H9 (cell line): ENCODE data around the gene ENKD1. TPM values are rescaled to one million over a fixed set of nuclear protein-coding genes. Genes with fewer than 3 reads are reported as not detected.
A peak's percentile ranks its signal among the peaks of the same experiment; 100 is the strongest.

Experiments
- DNase-seq: peaks from one replicate; pipeline ENCODE4 v3.0.0-alpha.2; 2017
- H2AFZ ChIP-seq: one replicate; pipeline ENCODE4 v1.6.1; 2013; ENCODE audit warnings: mild to moderate bottlenecking, low read length, control low read depth, moderate library complexity
- H2AK5ac ChIP-seq: 2 replicates; pipeline ENCODE4 v1.6.1; 2013; ENCODE audit warnings: low read length, control low read depth, mixed read lengths; ENCODE audit not compliant: insufficient read length
- H2BK120ac ChIP-seq: one replicate; pipeline ENCODE4 v1.6.1; 2013; ENCODE audit warnings: low read depth, mild to moderate bottlenecking, low read length, control low read depth, inconsistent platforms; ENCODE audit not compliant: poor library complexity, severe bottlenecking
- H2BK12ac ChIP-seq: 2 replicates; pipeline ENCODE4 v1.6.1; 2013; ENCODE audit warnings: low read length, control low read depth, mixed read lengths, low read depth; ENCODE audit not compliant: insufficient read length
- H2BK15ac ChIP-seq: 2 replicates; pipeline ENCODE4 v1.6.1; 2013; ENCODE audit warnings: low read depth, low read length, control low read depth
- H2BK20ac ChIP-seq: one replicate; pipeline ENCODE4 v1.6.1; 2013; ENCODE audit warnings: low read depth, mild to moderate bottlenecking, low read length, control low read depth, inconsistent platforms; ENCODE audit not compliant: poor library complexity, severe bottlenecking
- H2BK5ac ChIP-seq: 2 replicates; pipeline ENCODE4 v1.6.1; 2013; ENCODE audit warnings: low read length, control low read depth, mixed read lengths; ENCODE audit not compliant: insufficient read length
- H3K14ac ChIP-seq: 2 replicates; pipeline ENCODE4 v1.6.1; 2013; ENCODE audit warnings: low read length, control low read depth; ENCODE audit not compliant: insufficient read depth
- H3K18ac ChIP-seq: 2 replicates; pipeline ENCODE4 v1.6.1; 2013; ENCODE audit warnings: low read depth, mild to moderate bottlenecking, mixed read lengths, low read length, control low read depth; ENCODE audit not compliant: insufficient read length
- H3K23ac ChIP-seq: 2 replicates; pipeline ENCODE4 v1.6.1; 2013; ENCODE audit warnings: low read length, control low read depth, mixed read lengths, low read depth; ENCODE audit not compliant: insufficient read length
- H3K23me2 ChIP-seq: 2 replicates; pipeline ENCODE4 v1.6.1; 2013; ENCODE audit warnings: low read depth, mild to moderate bottlenecking, mixed read lengths, low read length, control low read depth; ENCODE audit not compliant: insufficient read length, poor library complexity, severe bottlenecking
- H3K27ac ChIP-seq: 2 replicates; pipeline ENCODE4 v1.5.1; 2013; ENCODE audit warnings: low read length, control low read depth, mixed read lengths, low read depth; ENCODE audit not compliant: insufficient read length
- H3K27me3 ChIP-seq: 2 replicates; pipeline ENCODE4 v1.6.1; 2013; ENCODE audit warnings: low read length, control low read depth, inconsistent platforms; ENCODE audit not compliant: insufficient read depth
- H3K4ac ChIP-seq: 2 replicates; pipeline ENCODE4 v1.6.1; 2013; ENCODE audit warnings: low read depth, mild to moderate bottlenecking, control low read depth, inconsistent platforms, low read length, moderate library complexity
- H3K4me1 ChIP-seq: 2 replicates; pipeline ENCODE4 v1.6.1; 2013; ENCODE audit warnings: low read length, control low read depth, inconsistent platforms; ENCODE audit not compliant: insufficient read depth
- H3K4me2 ChIP-seq: 2 replicates; pipeline ENCODE4 v1.6.1; 2013; ENCODE audit warnings: low read length, control low read depth, mixed read lengths; ENCODE audit not compliant: insufficient read length, insufficient read depth
- H3K56ac ChIP-seq: 2 replicates; pipeline ENCODE4 v1.6.1; 2013; ENCODE audit warnings: low read depth, mild to moderate bottlenecking, mixed read lengths, low read length, control low read depth; ENCODE audit not compliant: insufficient read length
- H3K79me1 ChIP-seq: 2 replicates; pipeline ENCODE4 v1.6.1; 2013; ENCODE audit warnings: low read depth, mild to moderate bottlenecking, moderate library complexity, low read length, control low read depth, inconsistent platforms; ENCODE audit not compliant: insufficient read depth, poor library complexity, severe bottlenecking
- H3K79me2 ChIP-seq: 2 replicates; pipeline ENCODE4 v1.6.1; 2013; ENCODE audit warnings: low read length, control low read depth, inconsistent platforms; ENCODE audit not compliant: insufficient read depth
- H3K9ac ChIP-seq: 2 replicates; pipeline ENCODE4 v1.6.1; 2013; ENCODE audit warnings: low read length, control low read depth, mixed read lengths; ENCODE audit not compliant: insufficient read length; ENCODE audit errors: extremely low read depth
- H3K9me3 ChIP-seq: one replicate; pipeline ENCODE4 v1.6.1; 2013; ENCODE audit warnings: low read depth, low read length, inconsistent platforms; ENCODE audit not compliant: control insufficient read depth
- H3T11ph ChIP-seq: one replicate; pipeline ENCODE4 v1.6.1; 2013; ENCODE audit warnings: mild to moderate bottlenecking, low read length, control low read depth, inconsistent platforms
- H4K20me1 ChIP-seq: one replicate; pipeline ENCODE4 v1.6.1; 2013; ENCODE audit not compliant: control insufficient read depth, insufficient read length, insufficient read depth
- H4K5ac ChIP-seq: 2 replicates; pipeline ENCODE4 v1.6.1; 2013; ENCODE audit warnings: low read depth, mild to moderate bottlenecking, mixed read lengths, low read length, control low read depth; ENCODE audit not compliant: insufficient read length
- H4K8ac ChIP-seq: replicated peaks from 2 replicates; pipeline ENCODE4 v1.6.1; 2013; ENCODE audit warnings: low read length, control low read depth, mixed read lengths, low read depth; ENCODE audit not compliant: insufficient read length
- H4K91ac ChIP-seq: 2 replicates; pipeline ENCODE4 v1.6.1; 2013; ENCODE audit warnings: low read depth, mild to moderate bottlenecking, moderate library complexity, mixed read lengths, low read length, control low read depth; ENCODE audit not compliant: insufficient read length
- H3K27ac Mint-ChIP-seq, 3 experiments: 2 replicates in 2 of 3; 3 replicates in 1 of 3; pipeline ENCODE4 v1.8.0; 2020 to 2021; ENCODE audit warnings: mixed read lengths in 3 of 3, mild to moderate bottlenecking in 1 of 3, moderate library complexity in 1 of 3
- H3K27me3 Mint-ChIP-seq: 2 replicates; pipeline ENCODE4 v1.8.0; 2021; ENCODE audit warnings: low read depth, mild to moderate bottlenecking, moderate library complexity, mixed read lengths
- H3K36me3 Mint-ChIP-seq, 3 experiments: 2 replicates in 2 of 3; 3 replicates in 1 of 3; pipeline ENCODE4 v1.8.0; 2020 to 2021; ENCODE audit warnings: low read depth in 3 of 3, mixed read lengths in 3 of 3; ENCODE audit not compliant: insufficient read depth in 1 of 3
- H3K4me1 Mint-ChIP-seq, 2 experiments: 2 replicates each; pipeline ENCODE4 v1.8.0; 2020; ENCODE audit warnings: mixed read lengths in 2 of 2
- H3K4me3 Mint-ChIP-seq, 2 experiments: 2 replicates in 1 of 2; 3 replicates in 1 of 2; pipeline ENCODE4 v1.8.0; 2020 to 2021; ENCODE audit warnings: mild to moderate bottlenecking in 2 of 2, mixed read lengths in 2 of 2, moderate library complexity in 1 of 2
- H3K9me3 Mint-ChIP-seq, 2 experiments: 2 replicates in 1 of 2; 3 replicates in 1 of 2; pipeline ENCODE4 v1.8.0; 2020; ENCODE audit warnings: mild to moderate bottlenecking in 2 of 2, mixed read lengths in 2 of 2, moderate library complexity in 1 of 2
- WGBS: extraction: QIAGEN DNeasy Blood & Tissue Kit; methylation state at CpG from one replicate; pipeline ENCODE4 v1.1.7; 2013; ENCODE audit warnings: missing lambda C conversion rate, low lambda C conversion rate, mixed read lengths; ENCODE audit not compliant: insufficient read length; ENCODE audit errors: extremely low coverage; 5-methylcytosine and 5-hydroxymethylcytosine counted together
- total RNA-seq: library from RNA; stranded (reverse); gene quantifications from 2 replicates; pipeline ENCODE4 v1.2.1, GENCODE V29; 2021
- TF ChIP-seq, protein P1 (sequence below): fragments of 200-600 bp; sonication (generic); conservative IDR thresholded peaks from 3 replicates; pipeline ENCODE4 v1.8.0; 2021; ENCODE audit warnings: antibody characterized with exemption, mild to moderate bottlenecking

The ENKD1 gene
- total RNA-seq, 1 experiment from 2014 or later = 9.5 TPM

GRCh38 chr16:67664258-67664657 lies 2.3 kb downstream of the ENKD1 start:
- Histone ChIP-seq H3K4me2 (no peak overlapping the region), H2BK15ac (no peak overlapping the region), H2BK12ac (no peak overlapping the region), H4K5ac (no peak overlapping the region), H3K79me1 (no peaks in the 10 kb centered on the region), H3K18ac (no peak overlapping the region), H2BK120ac (no peak overlapping the region), H2BK5ac (no peak overlapping the region), H3K23me2 (peaks cover 15% of the 10 kb centered on the region), H3K14ac (no peak overlapping the region), H2AK5ac (no peak overlapping the region), H2BK20ac (no peak overlapping the region), H3K27ac (no peak overlapping the region), H3K9ac (no peak overlapping the region), H3K4ac (no peak overlapping the region), H4K20me1 (no peaks in the 10 kb centered on the region), H3K4me1 (no peaks in the 10 kb centered on the region), H4K91ac (no peak overlapping the region), H3K9me3 (no peaks in the 10 kb centered on the region), H3T11ph (no peak overlapping the region), H3K79me2 (no peaks in the 10 kb centered on the region), H3K23ac (no peak overlapping the region), H4K8ac (no peak overlapping the region), H3K56ac (no peak overlapping the region), H2AFZ (no peak overlapping the region), H3K27me3 (no peaks in the 10 kb centered on the region)
- no peak for DNase-seq
- peak overlapping the region in 1 of 3 experiments; percentile 54; a peak in 1 of 7 replicates for H3K27ac Mint-ChIP-seq
- H3K36me3 Mint-ChIP-seq = peaks cover 3 to 11% (median 8%) of the 10 kb centered on the region in 3 experiments; a peak in 5 of 7 replicates
- peak overlapping the region in 1 of 2 experiments; percentile 60; a peak in 2 of 5 replicates for H3K4me3 Mint-ChIP-seq
- H3K4me1 Mint-ChIP-seq = peaks cover 12 to 31% of the 10 kb centered on the region in 2 experiments
- peaks cover 4% of the 10 kb centered on the region for H3K27me3 Mint-ChIP-seq
- WGBS = no CpG with 5 or more reads among the region's 4 CpGs
- no peaks in the 10 kb centered on the region for H3K9me3 Mint-ChIP-seq
- TF ChIP-seq, protein P1, sequence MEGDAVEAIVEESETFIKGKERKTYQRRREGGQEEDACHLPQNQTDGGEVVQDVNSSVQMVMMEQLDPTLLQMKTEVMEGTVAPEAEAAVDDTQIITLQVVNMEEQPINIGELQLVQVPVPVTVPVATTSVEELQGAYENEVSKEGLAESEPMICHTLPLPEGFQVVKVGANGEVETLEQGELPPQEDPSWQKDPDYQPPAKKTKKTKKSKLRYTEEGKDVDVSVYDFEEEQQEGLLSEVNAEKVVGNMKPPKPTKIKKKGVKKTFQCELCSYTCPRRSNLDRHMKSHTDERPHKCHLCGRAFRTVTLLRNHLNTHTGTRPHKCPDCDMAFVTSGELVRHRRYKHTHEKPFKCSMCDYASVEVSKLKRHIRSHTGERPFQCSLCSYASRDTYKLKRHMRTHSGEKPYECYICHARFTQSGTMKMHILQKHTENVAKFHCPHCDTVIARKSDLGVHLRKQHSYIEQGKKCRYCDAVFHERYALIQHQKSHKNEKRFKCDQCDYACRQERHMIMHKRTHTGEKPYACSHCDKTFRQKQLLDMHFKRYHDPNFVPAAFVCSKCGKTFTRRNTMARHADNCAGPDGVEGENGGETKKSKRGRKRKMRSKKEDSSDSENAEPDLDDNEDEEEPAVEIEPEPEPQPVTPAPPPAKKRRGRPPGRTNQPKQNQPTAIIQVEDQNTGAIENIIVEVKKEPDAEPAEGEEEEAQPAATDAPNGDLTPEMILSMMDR = no peak
